Hypothalamus (tissue), 51 donors: Measurements from ENCODE around the gene PTPN3.
A peak's percentile ranks its signal among the peaks of the same experiment; 100 is the strongest.

ENCODE experiments used
- DNase-seq, 51 donors: peaks; one replicate each; lab custom pipeline; 2025; lab: John Stamatoyannopoulos, UW

Gene PTPN3

DNA sequence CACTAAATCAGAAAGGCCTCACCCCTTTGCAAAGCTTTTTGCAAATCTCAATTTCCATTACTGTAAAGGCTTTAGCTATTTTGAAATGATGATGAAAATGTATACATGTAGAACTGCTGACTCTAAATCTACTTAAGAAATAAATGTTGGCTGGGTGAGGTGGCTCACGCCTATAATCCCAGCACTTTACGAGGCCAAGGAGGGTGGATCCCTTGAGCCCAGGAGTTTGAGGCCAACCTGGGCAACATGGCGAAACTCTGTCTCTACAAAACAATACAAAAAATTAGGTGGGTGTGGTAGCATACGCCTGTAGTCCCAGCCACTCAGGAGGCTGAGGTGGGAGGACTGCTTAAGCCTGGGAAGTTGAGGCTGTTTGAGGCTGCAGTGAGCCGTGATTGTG lies 64.6 kb downstream of the PTPN3 start:
- no peak for DNase-seq

DNA sequence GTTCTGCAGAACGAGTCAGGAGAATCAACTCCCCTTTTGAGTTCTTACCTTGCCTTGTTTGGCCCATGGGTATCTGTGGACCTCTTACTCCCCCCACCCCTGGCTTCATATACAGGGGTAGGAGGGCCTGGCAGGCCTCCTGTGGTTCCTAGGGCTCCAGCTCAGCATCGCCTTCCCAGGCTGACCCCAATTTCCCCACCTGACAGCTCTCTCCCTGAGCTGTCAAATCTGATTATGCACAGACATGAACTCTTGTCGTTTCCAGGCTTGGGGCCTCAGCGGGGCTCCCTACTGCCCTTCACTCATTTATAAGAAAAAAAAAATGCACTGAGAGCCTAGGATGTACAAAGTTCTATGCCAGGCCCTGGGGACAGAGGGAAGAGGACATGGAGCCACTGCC lies 67.9 kb downstream of the PTPN3 start:
- DNase-seq, result no peak

DNA sequence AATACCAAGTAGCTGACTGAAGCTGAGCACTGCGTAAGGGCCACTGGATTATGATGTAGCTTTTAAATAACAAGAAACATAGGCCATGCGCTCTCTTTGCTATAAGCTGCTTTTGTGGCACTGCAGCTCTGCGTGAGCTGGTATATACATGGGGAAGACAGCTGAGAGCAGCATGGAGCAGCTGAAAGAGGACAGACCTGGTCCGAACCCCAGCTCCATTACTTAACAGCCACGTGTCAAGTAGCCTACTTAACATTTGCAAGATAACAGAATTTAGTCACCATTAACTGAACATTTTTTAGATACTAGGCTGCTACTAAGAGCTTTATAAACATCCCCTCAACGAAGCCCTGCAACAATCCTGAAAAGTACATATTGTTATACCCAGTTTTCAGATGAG lies 69.3 kb downstream of the PTPN3 start:
- DNase-seq, result no peak

DNA sequence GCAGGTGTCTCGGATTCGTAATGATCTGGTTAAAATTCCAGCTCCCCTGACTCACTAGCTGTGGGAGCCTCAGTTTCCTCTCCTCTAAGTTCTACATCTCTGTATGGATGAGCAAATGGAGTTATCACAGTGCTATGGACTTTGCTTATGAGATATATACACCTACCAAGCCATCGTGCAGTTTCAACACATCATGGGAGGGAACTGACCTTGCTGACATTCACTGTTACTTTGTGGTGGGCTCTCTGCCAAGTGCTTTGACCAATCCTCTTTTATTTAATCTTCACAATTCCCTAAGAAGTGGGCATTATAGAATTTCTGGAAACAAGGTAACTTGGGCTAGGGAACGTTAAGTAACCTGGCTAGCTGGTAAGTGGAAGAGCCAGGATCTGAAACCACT lies 70.2 kb downstream of the PTPN3 start:
- DNase-seq, result no peak

DNA sequence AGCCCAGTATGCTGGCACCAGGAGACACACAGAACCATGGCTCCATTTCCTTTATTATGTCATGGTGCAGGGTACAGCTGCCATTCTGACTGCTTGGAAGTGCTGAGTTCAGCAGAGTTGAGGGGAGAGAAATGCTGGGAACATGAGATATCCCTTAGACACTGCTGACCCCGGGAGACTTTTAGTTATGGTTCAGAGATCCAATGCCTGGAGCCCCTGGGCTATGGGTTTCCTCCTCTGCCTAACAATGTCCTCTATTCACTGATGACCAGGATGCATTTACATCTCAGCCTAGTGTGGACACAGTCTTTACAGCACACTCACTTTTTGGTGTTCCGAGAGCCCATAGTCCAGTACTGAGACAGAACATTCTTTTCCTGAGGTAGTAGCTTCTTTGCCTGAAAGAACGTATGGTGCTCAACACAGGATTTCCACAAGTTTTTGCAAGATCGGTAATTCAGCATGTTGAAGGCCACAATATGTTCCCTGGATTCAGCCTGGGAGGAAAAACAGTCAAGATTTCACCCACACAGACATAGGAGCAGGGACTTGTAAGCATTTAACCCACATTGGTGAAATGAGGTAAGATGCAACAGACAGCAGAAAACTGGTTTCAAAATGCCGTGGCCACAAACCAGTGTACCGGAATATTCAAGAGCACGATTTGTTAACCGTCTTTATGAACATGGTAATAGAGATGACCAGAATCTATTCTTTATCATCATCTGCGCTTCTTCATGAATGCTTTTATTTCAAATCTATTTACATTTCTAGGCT lies 71.3 kb downstream of the PTPN3 start:
- DNase-seq, result no peak

DNA sequence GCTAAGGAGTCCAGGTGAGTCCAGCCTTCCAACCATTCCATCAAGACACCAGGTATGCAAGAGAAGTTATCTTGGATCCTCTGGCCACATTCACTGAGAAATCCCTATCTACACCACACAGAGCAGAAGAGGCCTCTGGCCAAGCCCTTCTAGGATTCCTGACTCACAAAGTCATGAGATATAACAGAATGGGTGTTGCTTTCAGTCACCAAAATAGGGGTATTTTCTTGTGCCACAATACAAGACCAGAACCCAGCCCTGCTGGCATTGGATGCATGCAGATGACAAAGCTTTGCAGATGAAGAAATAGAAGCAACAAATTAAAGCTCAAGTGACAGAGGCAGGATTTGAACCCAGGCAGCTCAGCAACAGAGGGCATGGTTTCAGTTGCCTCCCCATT lies 73.5 kb downstream of the PTPN3 start:
- no peak for DNase-seq

DNA sequence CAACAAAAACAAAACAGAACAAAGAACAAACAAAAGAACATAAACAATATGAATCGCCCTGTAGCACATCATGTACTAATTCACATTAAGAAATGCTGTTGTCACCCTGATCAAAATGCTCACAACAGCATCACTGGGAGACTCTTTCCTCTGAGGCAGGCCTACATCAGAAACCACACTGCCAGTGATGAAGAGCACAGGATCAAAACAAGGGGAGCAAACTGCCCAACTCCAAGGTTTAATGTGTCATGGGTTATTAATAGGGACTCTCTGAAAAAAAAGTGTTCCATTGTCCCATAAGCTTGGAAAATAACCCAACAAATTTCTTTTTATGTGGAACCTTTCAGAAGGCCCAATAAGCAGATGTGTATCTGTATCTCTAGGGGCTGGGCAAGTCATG lies 74.2 kb downstream of the PTPN3 start:
- no peak for DNase-seq

DNA sequence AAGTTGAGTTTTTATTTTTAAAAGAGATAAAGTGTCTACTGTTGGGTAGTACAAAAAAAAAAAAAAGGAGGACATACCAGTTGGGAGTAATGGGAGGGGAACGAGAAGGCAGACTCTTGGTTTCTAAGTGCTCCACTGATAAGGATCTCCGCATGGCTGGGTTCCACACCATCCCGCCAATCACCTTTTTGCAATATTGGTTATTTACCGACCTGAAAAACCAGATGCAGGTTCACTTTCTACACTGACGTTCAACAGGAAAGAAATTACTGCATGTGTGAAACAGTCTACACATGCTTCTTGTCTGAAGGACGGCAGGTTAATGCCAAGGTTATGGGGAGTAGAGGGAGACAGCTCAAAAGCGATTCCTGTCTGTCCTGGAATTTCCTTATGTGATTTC lies 75.5 kb downstream of the PTPN3 start:
- DNase-seq, result no peak

DNA sequence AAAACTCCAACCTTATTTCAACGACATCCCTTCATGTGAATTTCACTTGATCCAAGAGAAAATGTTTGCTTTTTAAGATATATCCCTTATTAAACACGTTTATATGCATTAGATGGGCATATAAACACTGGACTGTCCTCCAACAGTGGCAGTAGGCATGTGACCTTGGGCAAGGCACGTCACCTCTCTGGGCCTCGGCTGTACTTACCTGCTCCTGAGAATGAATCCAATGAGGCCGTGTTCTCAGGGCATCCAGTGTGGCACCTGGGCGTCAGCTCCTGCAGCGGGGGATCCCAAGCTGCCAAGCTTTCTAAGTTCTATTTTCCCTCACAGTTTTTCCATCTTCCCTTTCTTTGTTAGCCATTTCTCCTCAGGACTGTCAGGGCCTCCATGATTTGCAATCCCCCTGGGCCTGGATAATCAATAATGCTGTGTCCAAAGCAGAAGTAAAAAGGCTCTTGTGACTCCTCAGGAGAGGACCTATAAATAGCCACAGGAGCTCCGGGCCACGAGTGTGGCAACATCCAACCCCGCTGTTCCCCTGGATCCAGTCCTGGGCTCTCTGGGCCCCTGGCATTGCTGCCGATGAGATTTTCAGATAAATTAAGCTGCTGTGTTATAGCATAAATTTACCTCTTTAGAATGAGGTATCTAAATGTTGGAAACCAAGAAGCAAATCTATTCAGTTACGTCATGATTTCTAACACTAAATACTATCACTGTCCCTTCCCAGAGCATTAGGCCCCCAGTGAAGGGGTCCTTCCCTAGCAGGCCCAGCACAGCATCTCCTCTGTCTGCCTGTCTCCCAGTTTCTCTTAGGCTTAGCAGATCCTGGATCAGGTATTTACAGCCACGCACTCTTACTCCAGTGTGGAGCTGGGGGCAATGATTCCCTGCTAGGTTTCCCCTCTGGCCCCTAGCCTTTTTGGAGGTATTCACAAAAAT lies 76.8 kb downstream of the PTPN3 start:
- no peak for DNase-seq

DNA sequence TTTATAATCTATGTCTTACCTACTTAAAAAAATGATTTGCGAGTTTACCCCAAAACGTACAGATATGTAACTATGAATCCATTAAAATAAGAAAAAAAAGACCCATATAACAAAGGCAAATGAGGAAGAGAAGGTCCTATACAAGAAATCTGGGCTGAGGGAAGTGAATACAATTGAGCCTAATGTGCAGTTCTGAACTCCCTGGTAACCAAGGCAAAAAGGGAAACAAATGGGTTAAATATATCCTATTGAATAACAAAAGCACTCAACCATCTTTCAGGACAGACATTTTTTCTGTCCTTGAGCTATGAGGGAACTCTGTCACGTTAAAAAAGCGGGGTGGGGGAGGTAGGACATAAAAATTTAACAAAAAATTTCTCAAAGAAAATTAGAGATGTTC lies 78.6 kb downstream of the PTPN3 start:
- DNase-seq, result no peak

DNA sequence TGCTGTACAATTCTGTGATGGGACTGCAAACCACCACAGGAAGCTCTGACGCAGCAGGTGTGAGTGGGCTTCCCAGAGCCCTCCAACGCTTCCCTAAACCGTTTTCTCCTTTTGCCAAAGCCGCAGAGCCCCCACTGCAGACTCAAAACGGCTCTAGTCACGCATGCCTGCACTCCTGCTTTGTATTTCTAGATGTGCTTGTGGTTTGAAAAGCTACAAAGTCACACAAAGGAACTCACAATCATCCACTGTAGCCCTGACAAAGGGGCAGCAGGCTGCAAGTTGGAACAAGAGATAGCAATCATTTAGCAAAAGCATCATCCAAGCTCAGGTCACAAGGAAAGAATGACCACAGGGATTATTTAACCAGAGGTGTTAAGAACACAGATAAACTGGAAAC lies 79.3 kb downstream of the PTPN3 start:
- DNase-seq, result no peak

DNA sequence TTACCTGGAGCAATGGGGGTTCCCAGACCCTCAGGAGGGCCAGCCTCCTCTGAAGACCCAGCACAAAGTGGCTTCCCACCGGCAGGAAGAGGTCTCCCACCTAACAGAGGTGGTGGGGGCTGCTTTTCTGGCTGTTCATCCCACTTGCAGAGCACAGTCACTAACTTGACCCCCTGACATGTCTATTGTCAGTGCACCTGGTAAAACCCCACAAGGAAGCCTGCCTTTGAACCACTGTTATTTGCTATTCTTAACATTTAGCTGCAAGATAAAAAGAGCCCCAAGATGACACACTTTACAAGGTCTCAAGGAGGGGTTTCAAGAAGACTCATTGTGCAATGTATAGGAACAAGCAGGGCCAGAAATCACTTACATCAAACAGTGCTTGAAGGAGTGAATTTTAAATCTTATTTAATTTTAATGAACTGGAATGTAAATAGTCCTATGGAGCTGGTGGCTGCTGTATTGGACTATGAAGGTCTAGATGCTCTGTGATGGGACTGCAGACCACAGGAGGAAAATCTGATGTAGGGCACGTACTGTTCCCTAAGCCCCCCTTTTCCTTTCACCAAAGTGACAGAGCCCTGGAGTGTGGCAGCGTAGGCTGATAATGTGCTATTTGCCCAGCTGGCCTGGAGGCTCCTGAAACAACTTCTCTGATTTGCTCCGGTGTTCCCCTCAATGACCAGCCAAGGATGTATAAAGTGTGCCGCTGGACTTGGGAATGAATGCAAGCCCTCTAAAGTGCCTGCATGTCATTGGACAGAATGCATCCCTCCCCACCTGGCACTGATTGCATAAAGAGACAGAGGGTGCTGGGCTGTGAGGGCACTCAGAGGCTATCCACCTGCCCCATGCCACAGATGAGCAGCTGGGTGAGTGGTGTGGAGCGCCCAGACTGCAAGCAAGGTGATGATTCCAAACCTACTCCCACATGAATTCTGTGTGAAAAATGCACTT lies 80.2 kb downstream of the PTPN3 start:
- no peak for DNase-seq

DNA sequence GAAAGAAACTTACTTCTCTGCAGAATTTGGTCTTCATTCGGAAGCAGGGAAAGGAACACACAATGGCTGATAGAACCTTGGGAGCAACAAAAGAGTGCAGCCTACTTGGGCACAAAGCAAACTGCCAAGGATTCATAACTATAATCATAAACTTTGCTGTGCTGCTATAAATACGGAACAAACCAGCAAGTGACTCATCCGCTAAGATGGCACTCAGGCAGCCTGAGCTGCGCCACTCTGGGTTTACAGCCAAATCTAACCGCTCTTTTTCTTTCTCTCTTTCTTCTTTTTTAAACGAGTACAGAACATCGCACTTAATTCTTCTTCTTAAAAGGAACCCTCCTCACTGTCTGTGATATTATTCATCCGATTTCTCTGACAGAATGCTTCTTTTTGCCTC lies 81.1 kb downstream of the PTPN3 start:
- DNase-seq, result peak in 2 of 51 donors; percentile 8 to 20

DNA sequence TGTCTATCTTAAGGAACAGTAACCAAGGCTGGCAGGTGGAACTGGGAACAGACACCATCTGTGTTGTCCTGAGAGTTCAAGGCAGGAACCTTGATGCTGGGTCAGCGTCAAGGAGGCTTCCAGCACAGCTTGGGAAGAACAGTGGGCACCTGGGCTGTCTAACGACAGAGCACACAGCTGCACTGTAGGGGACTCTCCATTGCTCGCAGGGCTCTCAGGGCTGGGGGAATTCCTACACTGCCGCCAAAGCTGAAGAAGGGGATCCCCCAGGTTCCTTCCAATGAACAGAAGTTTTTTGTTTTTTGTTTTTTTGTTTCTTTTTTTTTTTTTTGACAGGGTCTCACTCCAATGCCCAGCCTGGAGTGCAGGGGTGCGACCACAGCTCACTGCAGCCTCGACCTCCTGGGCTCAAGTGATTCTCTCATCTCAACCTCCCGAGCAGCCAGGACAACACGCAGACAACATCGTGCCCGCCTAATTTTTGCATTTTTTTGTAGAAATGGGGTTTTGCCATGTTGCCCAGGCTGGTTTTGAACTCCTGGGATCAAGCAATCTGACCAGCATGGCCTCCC lies 81.9 kb downstream of the PTPN3 start:
- no peak for DNase-seq

DNA sequence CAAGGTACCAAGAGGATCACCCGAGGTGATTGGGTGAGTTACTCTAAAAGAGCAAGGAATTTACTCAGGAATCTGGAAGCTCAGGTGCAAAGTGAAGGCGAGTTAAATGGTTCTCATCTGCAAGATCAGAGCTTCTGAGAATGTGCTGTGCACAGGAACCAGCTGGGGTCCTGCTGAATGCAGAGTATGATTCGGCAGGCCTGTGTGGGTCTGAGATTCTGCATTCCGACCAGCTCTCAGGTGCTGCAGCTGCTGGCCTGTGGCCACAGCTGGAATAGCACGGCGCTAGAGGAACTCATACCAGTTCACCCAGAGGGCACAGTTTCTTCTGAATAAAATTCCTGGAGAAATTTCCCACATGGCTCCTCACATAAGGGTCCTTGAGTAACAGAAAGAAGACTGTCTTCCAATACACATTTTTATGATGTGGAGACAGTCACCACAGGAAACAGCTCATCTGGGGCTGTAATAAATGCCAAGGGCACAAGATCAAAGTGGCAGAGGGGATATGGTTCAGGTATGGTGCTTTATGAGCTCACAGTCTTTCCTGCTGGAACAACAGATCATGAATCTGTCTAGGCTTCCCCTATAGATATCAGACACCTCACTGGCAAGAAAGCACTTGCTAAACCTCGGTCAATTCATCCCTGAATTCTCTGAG lies 83.9 kb downstream of the PTPN3 start:
- DNase-seq, result no peak

DNA sequence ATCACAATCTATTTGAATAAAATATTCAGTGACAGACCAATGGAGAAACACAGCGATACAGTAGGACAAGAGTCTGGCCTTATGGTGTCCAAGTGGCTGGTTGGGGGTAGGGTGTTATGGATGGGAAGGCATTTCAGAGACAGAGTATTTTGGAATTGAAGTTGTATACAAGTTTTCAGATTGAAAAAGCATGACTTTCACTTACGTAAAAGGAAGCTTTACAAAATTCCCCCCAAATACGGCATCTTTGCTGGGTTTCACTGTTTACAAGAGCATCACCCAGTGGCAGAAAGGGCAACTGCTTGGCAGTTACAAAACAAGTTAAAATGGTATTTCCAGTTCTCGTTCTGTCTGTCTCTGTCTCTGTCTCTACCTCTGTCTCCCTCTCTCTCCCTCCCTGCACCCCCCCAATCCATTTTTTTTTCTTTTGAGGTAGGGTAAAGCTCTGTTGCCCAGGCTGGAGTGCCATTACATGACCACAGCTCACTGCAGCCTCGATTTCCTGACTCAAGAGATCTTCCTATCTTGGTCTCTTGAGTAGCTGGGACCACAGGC lies 86.2 kb downstream of the PTPN3 start:
- peak in 9 of 51 donors; percentile 3 to 51 (median 4) for DNase-seq

DNA sequence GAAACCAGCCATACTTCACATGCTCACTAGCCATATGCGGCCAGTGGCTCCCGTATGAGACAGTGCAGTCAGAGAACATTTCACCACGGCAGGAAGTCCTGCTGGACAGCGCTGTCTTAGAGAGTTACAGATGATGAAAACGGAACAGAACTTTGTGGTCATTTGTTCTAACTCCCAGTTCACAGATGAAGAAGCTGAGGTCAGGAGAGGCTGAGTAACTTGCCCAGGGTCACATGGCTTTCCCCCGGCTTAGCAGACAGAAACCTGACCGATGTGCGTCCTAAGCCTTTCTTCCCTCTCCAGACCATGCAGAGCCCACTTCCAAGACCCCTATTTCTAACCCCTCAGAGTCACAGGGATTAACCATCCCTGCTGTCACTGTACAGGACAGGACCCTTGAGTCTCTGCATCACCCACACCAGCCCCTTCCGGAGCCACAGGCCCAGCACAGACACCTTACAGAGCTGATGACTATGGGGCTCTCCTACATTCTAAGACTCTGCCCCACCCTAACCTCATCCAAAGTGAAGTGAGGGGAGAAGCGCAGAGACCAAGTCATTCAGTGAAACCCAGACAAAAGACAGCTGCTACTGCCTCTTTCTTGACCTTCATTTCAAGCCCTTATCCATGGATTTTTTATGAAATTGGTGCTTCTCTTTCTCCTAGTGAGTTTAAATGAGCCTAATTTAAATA lies 86.9 kb downstream of the PTPN3 start:
- DNase-seq, result no peak

DNA sequence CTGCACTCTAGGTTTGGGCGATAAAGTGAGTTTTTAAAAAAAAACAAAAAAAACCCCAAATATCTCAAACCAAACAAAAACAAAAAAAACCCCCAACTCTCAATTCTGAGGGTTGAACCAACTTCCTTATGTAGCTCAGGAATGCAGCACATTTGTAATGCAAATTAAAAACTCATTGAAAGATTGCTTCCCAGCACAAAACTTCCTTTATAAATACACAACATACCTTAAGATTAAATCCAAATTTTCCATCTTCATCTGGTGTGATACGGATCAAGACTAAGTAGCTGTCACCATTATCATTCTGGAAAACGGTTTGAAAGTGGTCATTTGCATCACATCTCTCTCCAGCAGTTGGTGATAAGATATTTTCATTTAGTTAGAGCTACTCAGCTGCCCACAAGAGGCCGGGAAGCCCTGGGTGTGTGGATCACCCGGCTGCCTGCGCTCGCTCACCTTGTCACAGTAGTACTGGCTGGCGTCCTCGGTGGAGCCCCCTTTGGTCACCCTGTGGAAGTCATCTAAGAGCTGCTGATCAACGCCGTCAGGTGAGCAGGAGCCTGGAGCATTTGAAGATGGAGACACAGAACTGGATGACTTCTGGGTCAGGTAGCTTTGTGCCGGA lies 88.2 kb downstream of the PTPN3 start:
- DNase-seq, result no peak
